ENCODE data around the gene ZNF629.

DNA sequence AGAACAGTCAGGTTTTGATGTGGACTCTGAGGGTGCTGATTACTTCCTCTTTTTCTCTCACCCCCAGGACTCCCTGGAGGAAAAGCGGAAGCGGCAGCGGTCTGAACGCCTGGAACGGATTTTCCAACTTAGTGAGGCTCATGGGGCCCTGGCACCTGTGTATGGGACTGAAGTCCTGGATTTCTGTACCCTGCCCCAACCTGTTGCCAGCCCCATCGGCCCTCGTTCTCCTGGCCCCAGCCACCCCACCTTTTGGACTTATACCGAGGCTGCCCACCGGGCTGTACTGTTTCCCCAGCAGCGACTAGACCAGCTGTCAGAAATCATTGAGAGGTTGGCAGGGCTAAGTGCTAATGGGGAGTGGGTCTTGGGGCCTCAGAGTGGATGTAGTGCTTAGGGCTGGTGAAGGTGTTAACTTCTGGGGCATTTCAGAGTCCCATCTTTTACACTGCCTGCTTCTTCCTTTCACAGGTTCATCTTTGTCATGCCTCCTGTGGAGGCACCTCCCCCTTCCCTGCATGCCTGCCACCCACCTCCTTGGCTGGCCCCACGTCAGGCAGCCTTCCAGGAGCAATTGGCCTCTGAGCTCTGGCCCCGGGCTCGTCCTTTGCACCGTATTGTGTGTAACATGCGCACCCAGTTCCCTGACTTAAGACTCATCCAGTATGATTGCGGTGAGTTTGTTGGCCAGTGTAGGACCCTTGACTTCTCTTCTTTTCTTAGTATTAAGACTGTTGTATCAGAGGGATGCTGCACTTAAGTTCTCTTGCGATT, 57.9 kb downstream of the ZNF629 start:
- TF ChIP-seq, protein P1, sequence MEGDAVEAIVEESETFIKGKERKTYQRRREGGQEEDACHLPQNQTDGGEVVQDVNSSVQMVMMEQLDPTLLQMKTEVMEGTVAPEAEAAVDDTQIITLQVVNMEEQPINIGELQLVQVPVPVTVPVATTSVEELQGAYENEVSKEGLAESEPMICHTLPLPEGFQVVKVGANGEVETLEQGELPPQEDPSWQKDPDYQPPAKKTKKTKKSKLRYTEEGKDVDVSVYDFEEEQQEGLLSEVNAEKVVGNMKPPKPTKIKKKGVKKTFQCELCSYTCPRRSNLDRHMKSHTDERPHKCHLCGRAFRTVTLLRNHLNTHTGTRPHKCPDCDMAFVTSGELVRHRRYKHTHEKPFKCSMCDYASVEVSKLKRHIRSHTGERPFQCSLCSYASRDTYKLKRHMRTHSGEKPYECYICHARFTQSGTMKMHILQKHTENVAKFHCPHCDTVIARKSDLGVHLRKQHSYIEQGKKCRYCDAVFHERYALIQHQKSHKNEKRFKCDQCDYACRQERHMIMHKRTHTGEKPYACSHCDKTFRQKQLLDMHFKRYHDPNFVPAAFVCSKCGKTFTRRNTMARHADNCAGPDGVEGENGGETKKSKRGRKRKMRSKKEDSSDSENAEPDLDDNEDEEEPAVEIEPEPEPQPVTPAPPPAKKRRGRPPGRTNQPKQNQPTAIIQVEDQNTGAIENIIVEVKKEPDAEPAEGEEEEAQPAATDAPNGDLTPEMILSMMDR (IDR thresholded peaks at IDR 0.05; ENCODE audit: low read length): no peak
- TF ChIP-seq EZH2 (optimal IDR thresholded peaks at IDR 0.05; ENCODE audit: low read depth, low read length) (no peak), EZH2phosphoT487 (IDR thresholded peaks at IDR 0.05; ENCODE audit: low read length) (no peak)
